Posterior cingulate gyrus (tissue), 11 donors: ENCODE measurements around the gene SIPA1L3.
"Not testable (repeated sequence)": the region's sequence is repeated elsewhere in the genome, so short reads cannot be mapped to it uniquely, and the experiment has no call there.

Experiments used
- DNase-seq, 10 donors: peaks; one replicate each; pipeline versions ENCODE4 v3.0.0 to v3.0.0-alpha.2; 2020 to 2021; ENCODE audit warnings: mixed read lengths in 3 of 10
- intact Hi-C: fragments of 100-400 bp; cut with DNase I; formaldehyde crosslinking; loops from one replicate; pipeline ENCODE4 v1.15.1; 2023

SIPA1L3 gene

GRCh38 chr19:37905946-37906868 lies 801 bp upstream of the SIPA1L3 start, which contains the start of gene WDR87:
Gene WDR87, minus strand, starts transcription at chr19:37906594. Its CDS starts 8,355 bp downstream, at chr19:37898239.
- intact Hi-C loops, result loop anchor here (2.0 kb wide), 1 partner anchor 99 kb away; no protein-coding TSS in a partner anchor
- DNase-seq, result peak in 9 of 10 donors; percentile 7 to 86 (median 20)

- DNase-seq, result peak in 1 of 10 donors; percentile 41
- intact Hi-C loops, result loop anchor here (2.0 kb wide), 1 partner anchor 97 kb away; no protein-coding TSS in a partner anchor
Observed at GRCh38 chr19:37907735-37908455, 887 bp downstream of the SIPA1L3 start.

DNA sequence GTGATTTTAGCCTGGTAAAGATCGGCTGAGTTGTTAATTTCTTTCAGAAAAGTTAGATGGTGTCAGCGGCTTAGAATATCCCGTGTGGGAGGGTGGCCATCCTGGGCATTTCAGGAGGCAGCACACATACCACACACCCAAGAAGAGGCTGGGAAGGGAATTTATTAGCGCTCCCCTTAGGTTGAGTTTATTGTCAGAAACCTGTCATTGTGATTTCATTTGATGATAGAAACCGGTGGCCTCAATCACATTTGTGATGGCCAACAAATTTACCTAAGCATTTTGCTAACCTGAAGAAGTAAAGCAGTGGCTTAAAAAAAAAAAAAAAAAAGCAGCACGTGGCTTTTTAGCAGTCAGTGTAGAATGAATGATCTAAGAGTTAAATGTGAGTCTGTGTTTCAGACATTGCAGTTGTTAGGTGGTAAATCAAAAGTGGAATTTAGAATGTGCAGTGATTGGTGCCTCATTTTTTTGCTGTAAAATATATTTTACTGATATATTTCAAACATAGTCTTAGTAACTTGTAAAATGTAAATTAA lies 2.7 kb downstream of the SIPA1L3 start:
- DNase-seq, result peak in 2 of 10 donors; percentile 2 to 10
- intact Hi-C loops, result no loop called here

DNA sequence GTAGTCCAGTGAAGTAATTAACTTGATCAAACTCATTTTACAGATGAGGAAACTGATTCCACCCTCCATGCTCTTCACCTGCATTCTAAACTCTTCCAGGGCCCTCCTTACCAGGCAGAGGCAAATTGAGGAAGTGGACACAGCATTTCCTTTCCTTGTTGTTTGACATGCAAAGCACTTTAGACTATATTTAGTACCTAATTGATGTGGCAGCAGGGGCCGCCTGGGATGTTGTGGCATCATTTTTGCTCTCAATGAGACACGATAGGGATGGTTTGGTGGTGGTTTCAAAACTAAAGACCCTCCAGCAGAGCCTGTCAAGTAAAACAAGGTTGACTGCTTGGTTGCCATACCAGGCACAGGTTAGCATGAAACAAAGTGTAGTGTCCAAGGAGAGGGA lies 7.9 kb downstream of the SIPA1L3 start:
- intact Hi-C loops, result no loop called here
- peak in 1 of 10 donors; percentile 0 for DNase-seq

DNA sequence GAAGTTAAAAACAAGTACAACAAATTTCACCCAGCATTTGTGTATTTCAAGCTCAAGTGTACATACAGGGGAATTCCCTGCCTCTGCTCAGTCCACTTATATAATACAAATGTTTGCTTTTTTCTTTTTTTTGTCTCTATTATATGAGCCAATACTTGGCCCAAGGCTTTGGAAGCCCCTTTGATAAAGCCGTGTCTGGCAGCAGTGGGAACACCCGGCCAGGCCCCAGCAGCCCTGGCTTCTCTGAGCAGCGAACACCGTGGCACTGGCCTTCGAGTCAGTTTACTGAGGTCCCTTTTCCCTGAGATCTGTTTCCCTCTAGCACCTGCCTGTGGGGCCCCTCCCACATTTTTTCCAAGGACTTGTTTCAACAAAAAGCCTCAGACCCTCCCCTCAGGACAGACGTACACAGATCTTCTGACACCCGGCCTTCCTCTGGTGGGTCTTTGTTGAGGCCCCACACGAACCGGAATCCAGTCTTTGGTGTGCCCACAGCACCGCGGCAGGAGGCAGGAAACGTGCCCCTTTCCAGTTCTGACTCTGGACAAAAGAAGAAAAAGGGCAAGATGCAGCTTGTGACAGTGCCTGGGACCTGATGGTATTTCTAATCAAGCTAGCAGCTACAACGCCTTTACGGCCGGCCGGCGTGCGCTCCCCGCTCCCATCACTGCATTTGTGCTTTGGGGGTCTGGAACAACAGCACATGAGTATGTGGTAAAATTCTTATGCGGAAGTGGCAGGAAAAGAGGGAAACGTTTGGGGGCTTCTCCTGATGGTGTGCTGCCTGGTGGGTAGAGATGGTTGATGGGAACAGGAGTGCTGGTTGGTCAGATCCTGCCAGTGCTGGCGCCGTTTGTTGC lies 13.8 kb downstream of the SIPA1L3 start:
- DNase-seq, result peak in 3 of 10 donors; percentile 64 to 74 (median 73)
- intact Hi-C loops, result no loop called here

GRCh38 chr19:37924573-37924972 lies 17.6 kb downstream of the SIPA1L3 start:
- DNase-seq, result peak in 1 of 10 donors; percentile 28
- intact Hi-C loops, result not testable (repeated sequence)

DNA sequence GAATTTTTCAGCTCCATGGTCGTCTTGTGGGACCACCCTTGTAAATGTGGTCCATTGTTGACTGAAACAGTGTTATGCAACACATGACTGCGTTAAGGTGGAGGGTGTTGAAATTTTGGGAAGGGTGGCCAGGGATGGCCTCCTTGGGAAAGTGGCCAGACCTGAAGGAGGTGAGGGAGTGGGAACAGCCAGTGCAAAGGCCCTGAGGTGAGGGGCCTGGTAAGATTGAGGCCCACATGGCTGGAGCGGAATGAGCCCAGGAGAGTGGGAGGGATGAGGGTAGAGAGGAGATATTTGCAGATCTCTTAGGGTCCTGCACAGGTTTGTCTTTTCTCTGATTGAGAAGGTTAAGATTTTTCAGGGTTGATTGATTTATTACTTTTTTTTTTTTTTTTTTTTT lies 18.2 kb downstream of the SIPA1L3 start:
- DNase-seq, result no peak
- intact Hi-C loops, result no loop called here

- intact Hi-C loops, result no loop called here
- DNase-seq, result peak in 1 of 10 donors; percentile 42
Observed at GRCh38 chr19:37926255-37926654, 19.2 kb downstream of the SIPA1L3 start.

GRCh38 chr19:37926711-37927110 lies 19.7 kb downstream of the SIPA1L3 start:
- no peak for DNase-seq
- intact Hi-C loops, result no loop called here

DNA sequence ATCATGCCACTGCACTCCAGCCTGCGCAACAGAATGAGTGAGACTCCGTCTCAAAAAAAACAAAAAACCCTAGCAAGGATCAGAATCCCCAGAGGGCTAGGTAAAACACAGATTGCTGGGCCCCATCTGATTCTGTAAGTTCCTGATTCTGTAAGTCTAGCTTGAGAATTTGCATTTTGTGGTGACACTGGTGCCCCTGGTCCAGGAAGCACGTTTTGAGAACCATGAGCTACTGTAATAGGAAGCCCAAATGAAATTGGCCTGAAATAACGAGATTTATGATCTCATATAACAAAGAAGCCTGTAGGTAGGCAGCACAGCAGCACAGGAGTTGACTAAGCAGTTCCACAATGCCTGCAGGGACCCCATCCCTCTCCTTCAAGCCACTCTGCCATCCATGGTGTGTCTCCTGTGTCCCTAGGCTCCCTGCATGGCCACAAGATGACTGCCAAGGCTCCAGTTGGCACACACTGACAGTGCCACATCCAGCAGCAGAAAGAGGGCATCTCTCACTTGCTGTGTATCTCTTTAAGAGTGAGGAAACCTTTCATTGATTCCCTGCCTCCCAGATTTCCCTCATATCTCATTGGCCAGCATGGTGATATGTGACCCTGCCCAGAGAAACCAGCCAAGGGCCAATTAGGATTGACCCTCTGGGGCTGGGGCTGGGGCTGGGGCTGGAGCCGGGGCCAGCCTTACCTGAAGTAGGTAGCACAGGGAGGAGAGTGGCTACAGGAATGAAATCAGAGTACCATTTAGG lies 21.7 kb downstream of the SIPA1L3 start:
- intact Hi-C loops, result no loop called here
- peak in 1 of 10 donors; percentile 22 for DNase-seq

GRCh38 chr19:37929355-37929923 lies 22.4 kb downstream of the SIPA1L3 start:
- DNase-seq, result peak in 1 of 10 donors; percentile 41
- intact Hi-C loops, result no loop called here

DNA sequence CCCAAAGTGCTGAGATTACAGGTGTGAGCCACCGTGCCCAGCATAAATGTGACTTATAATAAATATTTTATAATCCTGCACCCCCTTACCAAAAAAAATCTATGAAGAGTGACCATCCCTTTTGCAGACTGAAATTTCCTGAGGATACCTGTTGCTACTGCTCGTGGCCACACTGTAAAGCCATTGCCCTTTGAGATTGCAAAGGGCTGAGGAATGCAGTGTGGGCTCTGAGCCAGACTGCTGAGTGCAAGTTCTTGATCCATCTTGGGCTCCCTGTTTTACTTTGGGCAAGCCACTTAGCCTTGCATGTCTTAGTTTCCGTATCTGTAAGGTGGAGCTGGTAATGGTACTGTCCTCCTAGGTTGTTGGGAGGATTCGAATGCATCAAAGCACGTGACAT lies 23.4 kb downstream of the SIPA1L3 start:
- peak in 1 of 10 donors; percentile 8 for DNase-seq
- intact Hi-C loops, result no loop called here

DNA sequence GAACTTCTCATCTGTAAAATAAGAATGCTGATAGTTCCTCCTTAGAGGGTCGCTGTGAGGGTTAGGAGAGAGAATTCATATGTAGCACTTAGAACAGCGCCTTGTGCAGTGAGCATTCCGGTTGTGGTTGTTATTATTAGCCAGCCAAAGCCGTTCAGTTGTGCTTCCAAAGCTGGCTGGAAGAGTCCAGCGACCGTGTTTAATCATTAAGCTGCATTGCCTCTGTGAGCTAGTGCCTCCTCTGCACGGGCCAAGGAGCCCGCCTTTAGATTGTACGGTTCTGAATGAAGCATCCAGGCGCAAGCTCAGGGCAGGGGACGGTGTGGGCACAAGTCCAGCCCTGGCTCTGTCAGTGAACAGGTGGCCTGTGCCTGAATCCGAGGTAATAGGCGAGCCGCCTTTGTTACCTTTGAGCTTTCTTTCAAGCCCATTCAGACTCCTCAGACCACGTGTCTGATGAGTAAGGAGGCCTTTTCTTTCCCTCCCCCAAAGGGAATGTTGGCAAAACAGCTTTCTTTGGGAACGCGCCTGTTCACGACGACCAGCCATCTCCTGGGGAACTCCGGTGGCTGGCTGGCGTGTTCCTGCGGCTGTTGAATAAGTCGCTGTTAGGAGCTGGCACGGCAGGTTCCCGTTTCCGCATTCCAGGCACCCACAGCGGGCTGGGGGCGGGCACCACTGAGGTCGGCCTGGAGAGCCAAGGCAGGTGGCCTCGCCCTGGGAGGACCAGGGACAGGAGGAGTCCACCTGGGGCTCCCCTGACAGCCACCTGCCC lies 25.1 kb downstream of the SIPA1L3 start:
- DNase-seq, result peak; percentile 13 to 92 (median 54)
- intact Hi-C loops, result no loop called here

GRCh38 chr19:37932985-37933936 lies 26.3 kb downstream of the SIPA1L3 start:
- intact Hi-C loops, result no loop called here
- no peak for DNase-seq

DNA sequence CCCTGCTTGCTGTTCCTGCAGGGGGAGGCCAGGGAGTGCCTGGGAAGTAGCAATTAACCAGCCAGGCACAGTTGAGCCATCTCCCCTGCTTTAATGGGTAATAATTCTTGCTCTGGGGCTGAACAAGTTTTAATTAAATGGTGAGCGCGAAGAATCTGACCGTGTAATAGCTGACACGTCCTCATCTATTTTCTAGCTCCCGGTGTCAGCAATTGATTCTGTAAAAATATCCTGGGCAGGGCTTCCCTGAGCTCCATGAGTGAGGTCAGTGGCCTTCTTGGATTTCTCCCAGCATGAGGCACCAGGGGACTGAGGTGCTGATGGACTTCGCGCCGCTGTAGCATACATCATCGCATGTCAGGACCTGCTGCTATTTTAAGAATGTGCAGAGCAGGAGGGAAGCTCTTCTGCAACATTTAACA lies 26.9 kb downstream of the SIPA1L3 start:
- intact Hi-C loops, result no loop called here
- DNase-seq, result no peak

GRCh38 chr19:37935341-37935740 lies 28.3 kb downstream of the SIPA1L3 start:
- intact Hi-C loops, result no loop called here
- DNase-seq, result no peak

- DNase-seq, result no peak
- intact Hi-C loops, result no loop called here
Observed at GRCh38 chr19:37936166-37936565, 29.2 kb downstream of the SIPA1L3 start.
